Kidney epithelial cell (primary cell): ENCODE measurements around the gene NT5DC3. TPM values are rescaled to one million over a fixed set of nuclear protein-coding genes. Genes with fewer than 3 reads are reported as not detected.

Experiments used
- DNase-seq: peaks from one replicate; pipeline ENCODE4 v3.0.0-alpha.2; 2010; ENCODE audit warnings: low read depth
- H3K27me3 ChIP-seq: 2 replicates; pipeline ENCODE4 v1.6.0; 2011; ENCODE audit warnings: low read length; ENCODE audit not compliant: control insufficient read depth, insufficient read depth
- H3K36me3 ChIP-seq: 2 replicates; pipeline ENCODE4 v1.5.1; 2011; ENCODE audit warnings: low read length; ENCODE audit not compliant: control insufficient read depth, insufficient read depth
- H3K4me3 ChIP-seq: 2 replicates; pipeline ENCODE4 v1.5.1; 2011; ENCODE audit warnings: low read depth, mild to moderate bottlenecking, control low read depth, low read length
- CTCF ChIP-seq: IDR thresholded peaks from 2 replicates; pipeline ENCODE4 v1.5.1; 2011; ENCODE audit warnings: mild to moderate bottlenecking, moderate library complexity, low read length, control low read depth, inconsistent platforms; ENCODE audit not compliant: insufficient read depth, poor library complexity, severe bottlenecking
- total RNA-seq: library from RNA; depleted of rRNA; stranded (reverse); fragments of >200 nt; gene quantifications from 2 replicates; pipeline ENCODE4 v1.2.3, GENCODE V29; 2015

Gene NT5DC3
- total RNA-seq, 1 donor from 2014 or later: 17.0 TPM

- no peak for TF ChIP-seq CTCF
- Histone ChIP-seq H3K36me3 (no peaks in the 10 kb centered on the region), H3K4me3 (no peak overlapping the region), H3K27me3 (no peaks in the 10 kb centered on the region)
- DNase-seq: no peak
Observed at GRCh38 chr12:103820361-103820760, 20.7 kb downstream of the NT5DC3 start.

GRCh38 chr12:103819892-103820291, 21.1 kb downstream of the NT5DC3 start:
- H3K27me3 ChIP-seq: no peaks in the 10 kb centered on the region
- no peak for TF ChIP-seq CTCF
- no peak for DNase-seq
- no peak overlapping the region for H3K4me3 ChIP-seq
- no peaks in the 10 kb centered on the region for H3K36me3 ChIP-seq

DNA sequence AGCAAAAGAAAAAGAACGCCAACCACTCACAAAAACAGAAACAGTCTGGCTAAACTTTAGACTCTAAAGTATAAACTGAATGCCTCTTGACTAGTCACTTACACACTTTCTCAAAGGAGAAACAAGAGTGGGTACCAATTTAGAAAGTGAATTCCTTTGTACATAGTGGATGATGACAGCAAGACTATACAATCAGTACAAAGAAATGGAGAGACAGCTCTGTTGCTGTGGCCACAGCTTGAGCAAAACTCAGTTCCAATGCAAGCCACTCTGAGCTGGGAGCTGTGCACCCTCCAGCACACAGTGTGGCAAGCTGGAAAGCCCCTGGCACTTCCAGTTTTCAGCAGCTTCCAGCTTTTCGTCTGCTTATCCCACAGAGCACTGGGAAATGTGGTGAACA, 21.7 kb downstream of the NT5DC3 start:
- H3K4me3 ChIP-seq: no peak overlapping the region
- H3K27me3 ChIP-seq: no peaks in the 10 kb centered on the region
- DNase-seq: no peak
- no peak for TF ChIP-seq CTCF
- H3K36me3 ChIP-seq: no peaks in the 10 kb centered on the region

- H3K27me3 ChIP-seq: no peaks in the 10 kb centered on the region
- H3K4me3 ChIP-seq: no peak overlapping the region
- DNase-seq: no peak
- H3K36me3 ChIP-seq: no peaks in the 10 kb centered on the region
- no peak for TF ChIP-seq CTCF
Observed at GRCh38 chr12:103817791-103818190, 23.2 kb downstream of the NT5DC3 start.

DNA sequence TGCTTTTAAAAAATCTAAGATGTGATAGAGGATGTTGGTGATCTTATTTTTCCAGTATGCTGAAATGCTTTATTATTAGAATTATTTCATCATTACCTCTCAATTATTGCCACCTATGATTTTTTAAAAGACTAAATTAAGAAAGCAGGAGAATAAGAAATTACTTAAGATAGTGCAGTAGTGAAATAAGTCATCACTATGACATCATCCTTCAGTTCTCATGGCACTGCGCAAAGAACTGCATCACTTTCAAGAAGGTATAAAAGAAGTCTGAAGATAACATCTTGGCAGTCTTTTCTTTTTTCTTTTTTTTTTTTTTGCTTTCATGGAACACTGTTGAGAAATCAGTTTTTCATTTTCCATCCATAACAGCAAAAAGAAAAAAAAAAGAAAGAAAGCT, 24.4 kb downstream of the NT5DC3 start:
- no peaks in the 10 kb centered on the region for H3K36me3 ChIP-seq
- DNase-seq: no peak
- no peak overlapping the region for H3K4me3 ChIP-seq
- TF ChIP-seq CTCF: no peak
- no peaks in the 10 kb centered on the region for H3K27me3 ChIP-seq

DNA sequence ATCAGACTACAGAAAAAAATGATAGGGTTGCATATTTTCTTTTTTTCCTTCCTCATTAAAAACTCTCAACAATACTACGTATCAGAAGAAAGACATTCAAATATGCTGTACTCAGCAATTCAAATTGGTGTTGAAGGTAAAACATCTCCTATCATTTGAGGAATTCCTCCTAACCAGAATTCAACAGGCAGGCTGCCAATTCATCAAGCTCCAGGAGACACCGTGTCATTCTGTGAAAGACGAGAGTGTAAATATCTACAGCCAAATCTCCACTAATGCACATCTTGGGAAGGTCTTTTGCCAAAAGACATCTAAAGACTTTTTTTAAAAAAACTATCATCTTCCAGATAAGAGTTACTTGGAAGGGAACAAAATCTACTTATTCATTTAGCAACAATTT, 26.6 kb downstream of the NT5DC3 start:
- H3K36me3 ChIP-seq: no peaks in the 10 kb centered on the region
- no peak for DNase-seq
- TF ChIP-seq CTCF: no peak
- H3K27me3 ChIP-seq: no peaks in the 10 kb centered on the region
- no peak overlapping the region for H3K4me3 ChIP-seq
